DMS 273 treated with DMSO at 0.1 percent for 48 hours (cell line): ENCODE measurements around the gene MARK4.
"Not testable (repeated sequence)": the region's sequence is repeated elsewhere in the genome, so short reads cannot be mapped to it uniquely, and the experiment has no call there.

Source experiments
- DNase-seq: peaks from one replicate; lab custom pipeline; 2025; lab: John Stamatoyannopoulos, UW

The MARK4 gene

GRCh38 chr19:45250832-45251451 lies at the start of gene MARK4:
MARK4 (plus strand) TSS chr19:45251271; CDS start chr19:45251589, 318 bp downstream.
- DNase-seq: peak; percentile 51

- DNase-seq: no peak
Measured at GRCh38 chr19:45202637-45203036, 48.4 kb upstream of the MARK4 start.

- no peak for DNase-seq
Measured at GRCh38 chr19:45205810-45206209, 45.3 kb upstream of the MARK4 start.

- DNase-seq: no peak
Measured at GRCh38 chr19:45206328-45206727, 44.7 kb upstream of the MARK4 start.

GRCh38 chr19:45211751-45212381 lies 39.2 kb upstream of the MARK4 start:
- no peak for DNase-seq

GRCh38 chr19:45213031-45213430 lies 38.0 kb upstream of the MARK4 start:
- DNase-seq: no peak

GRCh38 chr19:45215391-45216191 lies 35.5 kb upstream of the MARK4 start:
- no peak for DNase-seq

- DNase-seq: no peak
Measured at GRCh38 chr19:45216667-45217066, 34.4 kb upstream of the MARK4 start.

- DNase-seq: no peak
Measured at GRCh38 chr19:45217193-45217956, 33.7 kb upstream of the MARK4 start.

GRCh38 chr19:45217957-45218334 lies 33.1 kb upstream of the MARK4 start:
- no peak for DNase-seq

- no peak for DNase-seq
Measured at GRCh38 chr19:45218426-45218825, 32.6 kb upstream of the MARK4 start.

- no peak for DNase-seq
Measured at GRCh38 chr19:45218911-45219743, 31.9 kb upstream of the MARK4 start.

GRCh38 chr19:45222724-45223123 lies 28.3 kb upstream of the MARK4 start:
- no peak for DNase-seq

GRCh38 chr19:45223879-45224278 lies 27.2 kb upstream of the MARK4 start:
- DNase-seq: no peak

GRCh38 chr19:45224645-45225044 lies 26.4 kb upstream of the MARK4 start:
- DNase-seq: no peak

GRCh38 chr19:45229056-45229455 lies 22.0 kb upstream of the MARK4 start:
- not testable (repeated sequence) for DNase-seq

- DNase-seq: no peak
Measured at GRCh38 chr19:45231891-45232290, 19.2 kb upstream of the MARK4 start.

GRCh38 chr19:45234089-45234869 lies 16.8 kb upstream of the MARK4 start:
- DNase-seq: no peak

- DNase-seq: no peak
Measured at GRCh38 chr19:45235485-45235884, 15.6 kb upstream of the MARK4 start.

GRCh38 chr19:45238556-45238955 lies 12.5 kb upstream of the MARK4 start:
- DNase-seq: no peak
